Measurements from ENCODE around the gene MTMR10.

The MTMR10 gene

GRCh38 chr15:30956216-30957124, 35.0 kb downstream of the MTMR10 start:
- DNase-seq: no peak

- no peak for DNase-seq
Measured at GRCh38 chr15:30954674-30955073, 36.8 kb downstream of the MTMR10 start.

- no peak for DNase-seq
Measured at GRCh38 chr15:30953731-30954378, 37.6 kb downstream of the MTMR10 start.

- no peak for DNase-seq
Measured at GRCh38 chr15:30953183-30953582, 38.2 kb downstream of the MTMR10 start.

GRCh38 chr15:30943654-30944335, 47.6 kb downstream of the MTMR10 start:
- DNase-seq: no peak

- no peak for DNase-seq
Measured at GRCh38 chr15:30941520-30941919, 49.9 kb downstream of the MTMR10 start.

- no peak for DNase-seq
Measured at GRCh38 chr15:30940359-30940758, 51.1 kb downstream of the MTMR10 start.

- no peak for DNase-seq
Measured at GRCh38 chr15:30939161-30939560, 52.3 kb downstream of the MTMR10 start.

GRCh38 chr15:30933293-30933692, 58.1 kb downstream of the MTMR10 start:
- no peak for DNase-seq

DNA sequence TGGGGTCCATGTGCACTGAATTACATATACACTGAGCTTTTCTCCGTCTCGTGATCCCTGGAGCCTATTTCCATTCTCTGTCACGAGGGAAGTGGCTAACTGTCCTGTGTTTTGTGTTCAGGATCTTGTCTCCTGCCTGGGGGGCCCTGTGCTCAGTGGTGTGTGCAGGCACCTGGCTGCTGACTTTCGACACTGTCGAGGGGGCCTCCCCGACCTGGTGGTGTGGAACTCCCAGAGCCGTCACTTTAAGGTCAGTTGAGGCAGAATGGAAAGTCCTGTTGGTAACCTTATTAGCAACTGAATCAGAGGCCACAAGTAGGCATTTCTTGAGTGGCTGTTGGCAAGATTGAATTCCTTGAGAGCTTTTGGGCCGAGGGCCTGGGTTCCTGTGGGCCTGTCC, 61.0 kb downstream of the MTMR10 start:
- no peak for DNase-seq

DNA sequence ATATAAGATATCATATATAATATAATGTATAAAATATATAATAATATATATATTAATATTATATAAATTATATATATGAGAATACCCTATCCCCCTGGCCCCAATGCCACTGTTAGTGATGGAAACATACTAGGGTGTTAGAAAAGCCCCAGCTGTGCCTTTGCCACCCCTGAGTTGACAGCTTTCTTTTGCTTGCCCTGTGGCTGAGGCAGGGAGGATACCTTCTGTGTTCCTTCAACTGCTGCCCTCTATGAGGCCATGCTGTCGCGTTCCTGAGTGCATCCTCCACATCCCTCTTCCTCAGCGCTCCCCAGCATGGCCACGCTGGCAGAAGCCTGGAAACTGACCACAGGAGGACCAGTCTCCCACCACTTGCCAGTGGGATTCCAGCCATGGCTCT, 61.4 kb downstream of the MTMR10 start:
- DNase-seq: no peak

DNA sequence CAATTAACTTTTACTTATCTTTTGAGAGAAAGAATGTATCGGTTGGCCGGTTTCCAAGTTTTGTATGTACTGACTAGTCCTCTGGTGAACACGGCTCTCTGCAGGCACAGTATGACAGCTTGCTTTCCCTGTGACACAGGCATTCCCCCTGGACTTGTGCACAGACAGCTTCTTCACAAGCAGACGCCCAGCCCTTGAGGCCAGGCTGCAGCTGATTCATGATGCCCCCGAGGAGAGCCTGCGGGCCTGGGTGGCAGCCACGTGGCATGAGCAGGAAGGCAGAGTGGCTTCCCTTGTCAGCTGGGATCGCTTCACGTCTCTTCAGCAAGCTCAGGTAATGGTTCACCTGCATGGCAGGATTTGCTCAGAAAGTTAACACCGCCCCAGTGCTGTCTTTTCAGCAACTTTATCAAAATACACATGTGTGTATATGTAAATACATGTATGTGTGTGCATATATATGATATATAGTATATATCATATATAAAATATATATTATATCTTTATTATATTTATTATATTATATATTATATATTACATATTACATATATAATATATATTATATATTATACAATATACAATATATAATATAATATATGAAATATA, 62.3 kb downstream of the MTMR10 start:
- DNase-seq: no peak

DNA sequence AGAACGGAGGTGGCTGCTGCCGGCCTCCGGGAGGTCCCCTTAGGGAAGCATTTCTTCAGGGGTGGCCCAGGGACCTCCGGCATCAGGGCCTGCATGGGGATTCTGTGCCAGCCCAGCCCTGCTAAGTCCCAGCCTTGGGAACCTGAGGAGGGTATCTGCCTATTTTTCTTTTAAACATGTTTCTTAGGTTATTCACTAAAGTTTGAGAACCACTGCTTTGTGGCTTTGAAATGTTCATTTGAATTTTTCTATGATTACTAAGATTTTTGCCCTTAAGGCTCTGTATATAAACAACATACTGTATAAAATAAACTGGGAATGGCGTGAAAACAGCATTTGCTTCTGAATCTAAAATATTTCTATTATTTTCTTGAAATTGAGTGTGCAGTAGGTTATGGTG, 63.4 kb downstream of the MTMR10 start:
- DNase-seq: no peak

DNA sequence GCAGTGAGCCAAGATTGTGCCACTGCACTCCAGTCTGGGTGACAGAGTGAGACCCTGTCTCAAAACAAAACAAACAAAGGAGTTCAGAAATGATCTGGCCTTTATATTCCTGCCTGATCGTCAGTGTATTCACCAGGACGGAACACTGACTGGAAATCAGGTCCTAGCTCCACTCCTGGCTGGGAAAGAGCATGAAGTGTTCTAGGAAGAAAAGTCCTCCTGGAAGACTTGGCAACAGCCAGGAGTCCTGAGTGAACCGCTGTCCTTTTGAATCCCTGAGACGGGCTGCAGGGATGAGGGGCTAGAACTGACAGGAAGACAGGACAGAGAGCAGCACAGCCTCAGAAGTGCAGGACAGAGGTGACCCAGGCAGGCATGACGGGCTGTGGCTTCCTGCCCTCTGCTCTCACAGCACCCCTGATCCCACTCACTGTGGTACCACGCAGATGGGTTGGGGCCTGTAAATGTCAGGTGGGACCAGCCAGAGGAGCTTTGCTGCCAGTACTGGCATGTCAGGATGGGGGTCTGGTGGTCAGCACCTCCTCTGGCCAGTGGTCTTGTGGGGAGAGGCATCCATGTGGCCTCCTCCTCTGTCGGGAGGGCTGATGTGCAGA, 64.2 kb downstream of the MTMR10 start:
- DNase-seq: no peak

- DNase-seq: no peak
Measured at GRCh38 chr15:30926161-30926560, 65.3 kb downstream of the MTMR10 start.

DNA sequence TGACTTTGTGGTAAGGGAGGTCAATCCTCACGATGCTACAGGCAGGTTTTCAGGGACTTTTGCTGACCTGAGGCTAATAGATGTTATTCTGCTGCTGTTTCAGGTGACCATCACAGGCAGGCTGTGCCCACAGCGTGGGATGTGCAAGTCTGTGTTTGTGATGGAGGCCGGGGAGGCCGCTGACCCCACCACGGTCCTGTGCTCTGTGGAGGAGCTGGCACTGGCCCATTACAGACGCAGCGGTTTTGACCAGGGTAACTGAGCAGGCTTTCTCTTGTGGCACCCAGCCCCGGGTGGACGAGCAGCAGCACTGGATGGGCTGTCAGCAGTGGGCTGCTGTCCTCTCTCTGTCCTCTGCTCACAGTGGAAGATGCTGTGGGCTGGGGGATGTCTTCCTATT, 65.7 kb downstream of the MTMR10 start:
- no peak for DNase-seq

- DNase-seq: no peak
Measured at GRCh38 chr15:30924353-30924752, 67.1 kb downstream of the MTMR10 start.

DNA sequence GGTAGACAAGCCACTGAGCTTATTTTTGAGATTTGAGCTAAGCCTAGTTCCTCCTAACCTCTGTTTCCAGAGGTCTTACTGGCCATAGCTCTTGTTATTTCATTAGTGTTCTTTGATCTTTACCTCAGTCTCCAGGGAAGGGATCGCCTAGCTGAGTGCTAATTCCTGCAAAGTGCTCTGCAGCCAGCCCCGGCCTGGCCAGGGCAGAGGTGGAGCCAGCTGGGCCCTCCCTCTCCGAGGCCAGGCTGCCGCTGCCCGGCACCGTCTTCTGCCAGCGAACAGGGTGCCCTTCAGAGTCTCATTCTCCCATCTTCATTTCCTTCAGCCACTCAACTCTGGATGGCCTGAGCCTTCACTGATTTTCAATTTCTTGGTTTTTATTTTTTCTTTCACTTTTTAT, 68.0 kb downstream of the MTMR10 start:
- DNase-seq: no peak

DNA sequence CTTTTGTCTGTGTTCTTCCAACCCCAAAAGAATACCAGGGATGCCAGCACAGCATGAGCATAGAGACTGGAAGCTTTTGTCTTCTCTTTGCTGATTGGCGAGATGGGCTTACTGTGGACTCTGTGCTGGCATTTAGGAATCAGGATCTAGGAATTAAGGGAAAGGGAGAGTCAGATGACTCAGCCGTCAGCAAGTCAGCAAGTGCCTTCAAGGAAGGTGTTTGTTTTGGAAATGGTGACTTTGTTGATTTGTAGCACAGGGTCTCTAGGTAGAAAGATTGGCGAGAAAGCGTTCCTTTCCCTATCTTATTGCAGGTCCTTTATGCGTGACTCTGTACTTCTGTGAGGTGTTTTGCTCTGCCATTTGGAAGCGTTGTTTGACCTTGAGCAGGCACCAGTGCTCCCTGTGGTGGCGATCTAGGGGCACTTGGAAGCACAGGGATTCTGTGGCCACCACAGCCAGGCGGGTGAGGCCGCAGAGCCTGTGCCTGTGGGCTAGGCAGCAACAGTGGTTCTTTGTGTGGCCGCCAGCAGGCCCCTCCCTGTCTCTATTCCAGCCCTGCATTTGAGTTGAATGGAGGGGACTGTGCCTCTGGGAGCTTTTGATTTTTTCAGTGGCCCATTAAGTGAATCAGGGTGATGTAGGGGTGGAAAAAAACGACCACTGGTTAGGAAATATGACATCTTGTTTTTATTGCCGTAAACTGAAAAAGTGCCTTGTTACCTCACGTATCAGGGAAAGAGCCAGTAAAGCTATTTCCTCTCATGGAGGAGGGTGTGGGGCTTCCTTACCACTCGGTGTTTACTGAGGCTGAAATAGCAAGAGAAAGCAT, 68.7 kb downstream of the MTMR10 start:
- DNase-seq: no peak

DNA sequence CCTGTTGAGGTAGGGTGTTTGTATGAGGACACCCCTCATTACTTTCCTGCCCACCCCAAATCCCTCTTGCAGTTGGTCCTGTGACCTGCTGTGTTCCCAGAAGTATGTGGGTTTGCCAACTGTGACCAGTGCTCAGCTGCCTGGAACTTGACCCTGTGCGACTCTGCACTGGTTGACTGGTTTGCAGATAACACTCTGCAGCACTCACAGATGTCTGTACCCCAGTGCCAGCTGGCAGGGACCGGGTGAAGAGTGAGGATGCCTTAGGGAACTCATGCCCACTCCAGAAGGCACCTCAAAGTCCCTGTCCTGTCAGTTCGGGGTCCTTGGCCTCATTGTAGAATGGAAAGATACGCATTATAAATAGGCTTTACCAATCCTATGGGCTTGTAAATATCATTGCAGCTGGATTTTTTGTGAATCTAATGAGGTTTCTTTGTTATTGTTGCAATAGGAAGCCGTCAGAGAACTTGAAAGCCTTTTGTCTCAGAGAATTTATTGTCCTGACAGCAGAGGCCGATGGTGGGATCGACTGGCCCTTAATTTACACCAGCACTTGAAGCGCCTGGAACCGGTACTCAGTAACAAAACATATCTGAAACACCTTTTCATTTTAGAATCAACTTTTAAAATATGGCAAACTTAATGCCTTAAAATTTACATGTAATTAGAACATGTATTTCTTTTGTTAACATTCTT, 69.5 kb downstream of the MTMR10 start:
- no peak for DNase-seq

DNA sequence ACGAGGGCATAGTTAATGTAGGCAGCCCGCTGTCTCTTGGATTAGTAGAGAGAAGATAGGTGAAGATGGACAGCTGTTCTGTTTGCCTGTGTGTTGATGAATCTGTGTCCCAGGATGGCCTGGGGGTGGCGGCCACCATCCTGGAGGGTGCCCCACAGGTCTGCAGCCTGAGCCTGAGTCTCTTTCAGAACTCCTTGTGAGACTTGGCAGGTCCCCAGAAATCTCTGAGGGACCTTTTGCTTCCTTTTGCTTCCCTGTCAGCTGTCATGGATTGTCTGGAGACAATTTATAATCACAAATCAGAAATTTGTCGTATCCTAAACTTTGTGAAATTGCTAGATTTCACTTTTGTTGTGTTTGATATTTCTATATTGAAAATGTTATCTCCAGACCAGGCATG, 70.3 kb downstream of the MTMR10 start:
- DNase-seq: no peak
